Measurements from ENCODE around the gene PTPRM.

GRCh38 chr18:7931763-7932162, 364.6 kb downstream of the PTPRM start:
- TF ChIP-seq CTCF (IDR thresholded peaks at IDR 0.05) (no peak), POLR2A (IDR thresholded peaks at IDR 0.05) (no peak)
